ENCODE results near the gene ADAM22.

ADAM22 gene

DNA sequence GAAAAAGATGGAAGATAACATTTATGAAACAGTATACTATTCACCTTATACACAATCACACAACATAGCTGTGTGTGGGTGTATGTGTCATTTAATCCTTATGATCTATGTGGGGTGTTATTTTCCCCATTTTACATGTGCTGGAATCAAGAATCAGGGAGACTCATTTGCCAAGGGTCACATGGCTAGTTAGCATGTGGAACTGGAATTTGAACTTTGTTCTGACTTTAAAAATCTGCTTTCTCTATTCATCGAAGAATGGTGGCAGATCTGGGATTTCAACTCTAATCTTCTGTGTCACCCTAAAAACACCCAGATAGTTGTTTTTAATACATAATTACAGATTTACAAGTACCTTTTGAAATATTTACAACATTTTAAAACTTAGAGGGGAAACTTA, 65.2 kb downstream of the ADAM22 start:
- TF ChIP-seq, protein P1, sequence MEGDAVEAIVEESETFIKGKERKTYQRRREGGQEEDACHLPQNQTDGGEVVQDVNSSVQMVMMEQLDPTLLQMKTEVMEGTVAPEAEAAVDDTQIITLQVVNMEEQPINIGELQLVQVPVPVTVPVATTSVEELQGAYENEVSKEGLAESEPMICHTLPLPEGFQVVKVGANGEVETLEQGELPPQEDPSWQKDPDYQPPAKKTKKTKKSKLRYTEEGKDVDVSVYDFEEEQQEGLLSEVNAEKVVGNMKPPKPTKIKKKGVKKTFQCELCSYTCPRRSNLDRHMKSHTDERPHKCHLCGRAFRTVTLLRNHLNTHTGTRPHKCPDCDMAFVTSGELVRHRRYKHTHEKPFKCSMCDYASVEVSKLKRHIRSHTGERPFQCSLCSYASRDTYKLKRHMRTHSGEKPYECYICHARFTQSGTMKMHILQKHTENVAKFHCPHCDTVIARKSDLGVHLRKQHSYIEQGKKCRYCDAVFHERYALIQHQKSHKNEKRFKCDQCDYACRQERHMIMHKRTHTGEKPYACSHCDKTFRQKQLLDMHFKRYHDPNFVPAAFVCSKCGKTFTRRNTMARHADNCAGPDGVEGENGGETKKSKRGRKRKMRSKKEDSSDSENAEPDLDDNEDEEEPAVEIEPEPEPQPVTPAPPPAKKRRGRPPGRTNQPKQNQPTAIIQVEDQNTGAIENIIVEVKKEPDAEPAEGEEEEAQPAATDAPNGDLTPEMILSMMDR (IDR thresholded peaks at IDR 0.05; ENCODE audit: extremely low read depth, insufficient read depth, missing control alignments), result no peak
- DNase-seq (ENCODE audit: low spot score), result no peak
- in situ Hi-C loops (cut with MboI; ENCODE audit: low pct_unique_long_range_greater_than_20kb, low sequenced_read_pairs, unreplicated experiment), result no loop called here

DNA sequence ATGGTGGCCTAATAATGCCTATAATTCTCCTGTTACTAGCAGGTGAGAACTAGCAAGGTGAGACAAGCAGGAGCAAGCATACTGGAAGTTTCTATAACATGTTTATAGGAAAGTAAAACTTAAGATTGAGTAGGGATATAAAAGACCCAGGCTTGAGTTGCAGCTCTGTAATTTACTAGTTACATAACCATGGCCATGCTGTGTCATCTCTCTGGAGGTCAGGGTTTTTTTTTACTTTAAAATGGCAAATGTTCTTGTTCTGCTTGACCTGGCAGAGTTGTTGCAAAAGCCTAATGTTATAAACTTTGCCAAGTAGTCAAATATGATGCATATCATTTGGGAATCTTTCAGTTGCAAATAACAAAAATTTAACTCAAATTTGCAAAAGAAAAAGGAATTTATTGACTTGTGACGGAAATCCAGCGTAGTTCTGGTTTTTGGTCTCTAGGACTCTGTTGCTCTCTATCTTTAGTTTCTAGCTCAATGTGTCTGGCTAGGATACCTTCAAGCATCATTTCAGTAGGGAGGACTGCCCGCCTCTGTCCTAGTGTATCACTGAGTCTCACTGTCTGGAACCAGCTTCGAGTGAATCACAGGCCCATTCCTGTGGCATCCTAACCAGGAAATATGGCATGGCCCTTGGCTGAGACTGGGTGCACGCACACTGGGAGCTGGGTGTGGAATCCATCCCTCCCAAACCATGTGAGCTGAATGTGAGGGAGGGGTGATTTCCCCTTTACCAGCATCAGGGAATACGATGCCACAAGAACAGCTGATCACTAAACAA, 67.9 kb downstream of the ADAM22 start:
- TF ChIP-seq, protein P1 (IDR thresholded peaks at IDR 0.05; ENCODE audit: extremely low read depth, insufficient read depth, missing control alignments), result no peak
- in situ Hi-C loops (cut with MboI; ENCODE audit: low pct_unique_long_range_greater_than_20kb, low sequenced_read_pairs, unreplicated experiment), result no loop called here
- DNase-seq (ENCODE audit: low spot score), result no peak

DNA sequence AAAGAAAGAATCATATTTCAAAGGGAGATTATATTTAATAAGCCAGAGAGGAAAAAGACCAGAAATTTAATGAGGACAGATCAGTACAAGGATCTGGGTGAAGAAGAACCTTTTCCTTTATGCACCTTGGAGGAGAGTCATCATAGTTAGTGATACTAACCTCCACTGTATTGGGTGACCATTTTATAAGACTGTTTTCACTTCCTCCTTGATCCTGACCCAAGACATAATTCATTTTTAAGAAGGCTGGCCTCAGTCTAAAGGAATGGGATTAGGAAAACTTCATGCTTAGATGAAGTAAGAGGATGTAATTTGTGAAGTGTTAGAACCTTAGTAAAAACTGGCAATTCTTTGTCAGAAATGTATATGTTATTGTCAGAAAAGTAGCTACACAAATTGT, 68.6 kb downstream of the ADAM22 start:
- no peak for DNase-seq (ENCODE audit: low spot score)
- TF ChIP-seq, protein P1 (IDR thresholded peaks at IDR 0.05; ENCODE audit: extremely low read depth, insufficient read depth, missing control alignments), result no peak
- in situ Hi-C loops (cut with MboI; ENCODE audit: low pct_unique_long_range_greater_than_20kb, low sequenced_read_pairs, unreplicated experiment), result no loop called here

DNA sequence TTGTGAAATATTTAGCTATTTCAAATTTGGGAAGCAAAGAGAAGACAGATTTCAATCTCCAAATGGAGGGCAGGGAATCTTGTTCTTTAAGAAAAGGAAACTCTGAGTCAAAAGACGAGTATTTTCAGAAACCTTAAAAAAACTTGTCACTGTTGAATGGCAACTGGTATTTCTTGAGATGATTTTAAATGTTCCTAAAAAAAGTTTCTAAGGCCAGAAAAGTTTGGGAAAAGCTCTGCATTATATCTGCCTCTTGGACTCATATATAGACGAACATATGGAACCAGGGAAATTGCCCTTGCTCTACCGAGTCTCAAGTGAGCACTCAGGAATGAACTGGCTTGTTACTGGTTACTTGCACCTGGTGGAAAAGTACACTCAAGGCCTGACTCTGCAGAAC, 69.5 kb downstream of the ADAM22 start:
- TF ChIP-seq, protein P1 (IDR thresholded peaks at IDR 0.05; ENCODE audit: extremely low read depth, insufficient read depth, missing control alignments), result no peak
- DNase-seq (ENCODE audit: low spot score), result no peak
- in situ Hi-C loops (cut with MboI; ENCODE audit: low pct_unique_long_range_greater_than_20kb, low sequenced_read_pairs, unreplicated experiment), result no loop called here

DNA sequence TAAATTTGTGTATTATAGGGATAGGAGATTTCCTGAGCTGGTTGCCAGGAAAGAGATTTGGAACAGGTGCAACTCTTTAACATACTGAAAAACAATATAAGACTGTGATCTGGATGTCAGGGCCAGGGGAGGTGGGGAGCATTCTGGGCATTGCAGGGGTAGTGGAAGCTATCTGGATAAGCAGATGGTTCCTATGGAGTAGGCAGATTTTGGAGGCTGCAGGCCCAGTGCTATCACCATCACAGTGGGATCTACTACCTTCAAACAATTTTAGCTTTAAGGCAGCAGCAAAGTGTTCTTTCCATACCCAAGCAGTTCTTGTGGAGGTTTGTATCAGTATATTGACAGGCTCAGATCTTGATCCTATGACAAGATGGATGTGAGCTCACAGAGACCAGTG, 71.1 kb downstream of the ADAM22 start:
- no peak for DNase-seq (ENCODE audit: low spot score)
- TF ChIP-seq, protein P1 (IDR thresholded peaks at IDR 0.05; ENCODE audit: extremely low read depth, insufficient read depth, missing control alignments), result no peak
- in situ Hi-C loops (cut with MboI; ENCODE audit: low pct_unique_long_range_greater_than_20kb, low sequenced_read_pairs, unreplicated experiment), result no loop called here

DNA sequence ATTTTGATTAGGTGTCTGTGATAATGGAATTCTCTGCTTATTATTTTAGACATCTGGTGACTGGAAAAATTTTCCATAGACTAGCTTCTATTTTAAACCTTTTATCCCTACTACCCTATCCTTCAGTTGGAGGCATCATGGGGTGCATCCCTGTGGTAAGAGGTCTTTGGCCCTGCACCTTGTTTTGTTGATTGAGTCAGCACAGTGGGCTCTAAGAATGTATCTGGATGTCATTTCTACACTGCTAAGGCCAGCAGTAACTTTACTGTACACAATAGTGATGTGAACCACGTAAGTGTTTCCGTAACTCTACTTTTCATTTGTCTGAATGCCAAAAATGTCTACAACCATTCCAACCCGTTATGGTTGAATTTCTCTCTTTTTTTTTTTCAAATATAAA, 75.6 kb downstream of the ADAM22 start:
- TF ChIP-seq, protein P1 (IDR thresholded peaks at IDR 0.05; ENCODE audit: extremely low read depth, insufficient read depth, missing control alignments), result no peak
- in situ Hi-C loops (cut with MboI; ENCODE audit: low pct_unique_long_range_greater_than_20kb, low sequenced_read_pairs, unreplicated experiment), result no loop called here
- DNase-seq (ENCODE audit: low spot score), result no peak
